GM10266 (cell line): ENCODE results near the gene DOK7.

ENCODE experiments used
- DNase-seq: peaks from one replicate; pipeline ENCODE4 v3.0.0; 2012; ENCODE audit errors: extremely low spot score
- TF ChIP-seq, protein P1 (sequence below): IDR thresholded peaks from 2 replicates; pipeline ENCODE4 v1.5.1; 2012; ENCODE audit warnings: mild to moderate bottlenecking, low read depth; ENCODE audit not compliant: control insufficient read depth, insufficient read depth; ENCODE audit errors: missing control alignments

DOK7 gene

GRCh38 chr4:3462790-3463415 lies at the start of gene DOK7:
TSS of gene DOK7 (plus strand) at chr4:3463306. CDS start at chr4:3463376, 70 bp downstream.
- no peak for DNase-seq

GRCh38 chr4:3413675-3414420 lies 49.3 kb upstream of the DOK7 start:
- TF ChIP-seq, protein P1, sequence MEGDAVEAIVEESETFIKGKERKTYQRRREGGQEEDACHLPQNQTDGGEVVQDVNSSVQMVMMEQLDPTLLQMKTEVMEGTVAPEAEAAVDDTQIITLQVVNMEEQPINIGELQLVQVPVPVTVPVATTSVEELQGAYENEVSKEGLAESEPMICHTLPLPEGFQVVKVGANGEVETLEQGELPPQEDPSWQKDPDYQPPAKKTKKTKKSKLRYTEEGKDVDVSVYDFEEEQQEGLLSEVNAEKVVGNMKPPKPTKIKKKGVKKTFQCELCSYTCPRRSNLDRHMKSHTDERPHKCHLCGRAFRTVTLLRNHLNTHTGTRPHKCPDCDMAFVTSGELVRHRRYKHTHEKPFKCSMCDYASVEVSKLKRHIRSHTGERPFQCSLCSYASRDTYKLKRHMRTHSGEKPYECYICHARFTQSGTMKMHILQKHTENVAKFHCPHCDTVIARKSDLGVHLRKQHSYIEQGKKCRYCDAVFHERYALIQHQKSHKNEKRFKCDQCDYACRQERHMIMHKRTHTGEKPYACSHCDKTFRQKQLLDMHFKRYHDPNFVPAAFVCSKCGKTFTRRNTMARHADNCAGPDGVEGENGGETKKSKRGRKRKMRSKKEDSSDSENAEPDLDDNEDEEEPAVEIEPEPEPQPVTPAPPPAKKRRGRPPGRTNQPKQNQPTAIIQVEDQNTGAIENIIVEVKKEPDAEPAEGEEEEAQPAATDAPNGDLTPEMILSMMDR, result no peak
- no peak for DNase-seq

More at GRCh38 chr4:3462790-3463415, at the start of gene DOK7:
- TF ChIP-seq, protein P1, result no peak

- TF ChIP-seq, protein P1, result no peak
- no peak for DNase-seq
These were observed 48.5 kb upstream of the DOK7 start for GRCh38 chr4:3414421-3415279.

DNA sequence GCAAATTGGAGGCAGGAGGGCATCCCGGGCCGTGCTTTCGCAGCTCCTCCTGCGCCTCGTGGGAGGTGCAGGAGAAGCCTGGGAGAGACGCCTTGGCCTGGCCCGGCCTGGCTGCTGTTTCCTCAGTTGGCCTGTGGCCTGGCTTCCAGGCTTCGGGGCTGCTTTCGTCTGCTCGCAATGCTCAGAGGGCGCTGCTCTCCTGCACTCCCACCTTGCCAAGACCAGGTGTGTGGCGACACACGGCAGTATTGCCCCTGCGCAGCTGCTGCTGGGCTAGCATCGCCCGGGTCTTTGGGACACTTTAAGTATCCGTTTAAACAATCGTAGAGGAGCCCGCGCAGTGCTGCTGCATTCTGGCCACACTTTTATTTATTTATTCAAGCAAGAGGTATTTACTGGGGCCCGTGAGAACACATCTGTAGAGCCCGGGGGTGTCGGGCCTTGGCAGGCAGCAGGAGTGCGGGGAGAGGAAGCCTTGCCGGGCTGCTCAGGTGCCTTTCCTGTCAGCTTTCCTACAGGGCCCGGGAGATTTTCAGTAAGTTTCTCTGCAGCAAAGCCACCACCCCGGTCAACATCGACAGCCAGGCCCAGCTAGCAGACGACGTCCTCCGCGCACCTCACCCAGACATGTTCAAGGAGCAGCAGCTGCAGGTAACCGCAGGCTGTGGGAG lies 47.5 kb upstream of the DOK7 start:
- DNase-seq, result no peak
- TF ChIP-seq, protein P1, result no peak

GRCh38 chr4:3416270-3416669 lies 46.8 kb upstream of the DOK7 start:
- no peak for DNase-seq
- TF ChIP-seq, protein P1, result no peak

GRCh38 chr4:3416821-3417221 lies 46.3 kb upstream of the DOK7 start:
- TF ChIP-seq, protein P1, result no peak
- DNase-seq, result no peak
